ENCODE data around the gene MOB3A. TPM values are rescaled to one million over a fixed set of nuclear protein-coding genes. Genes with fewer than 3 reads are reported as not detected.

MOB3A gene
- total and polyA plus RNA-seq, 2 of the 13 experiments (the other 11 are each of a cell fraction or from before 2014, with no cell fraction given): 3.5 to 17.8 TPM

DNA sequence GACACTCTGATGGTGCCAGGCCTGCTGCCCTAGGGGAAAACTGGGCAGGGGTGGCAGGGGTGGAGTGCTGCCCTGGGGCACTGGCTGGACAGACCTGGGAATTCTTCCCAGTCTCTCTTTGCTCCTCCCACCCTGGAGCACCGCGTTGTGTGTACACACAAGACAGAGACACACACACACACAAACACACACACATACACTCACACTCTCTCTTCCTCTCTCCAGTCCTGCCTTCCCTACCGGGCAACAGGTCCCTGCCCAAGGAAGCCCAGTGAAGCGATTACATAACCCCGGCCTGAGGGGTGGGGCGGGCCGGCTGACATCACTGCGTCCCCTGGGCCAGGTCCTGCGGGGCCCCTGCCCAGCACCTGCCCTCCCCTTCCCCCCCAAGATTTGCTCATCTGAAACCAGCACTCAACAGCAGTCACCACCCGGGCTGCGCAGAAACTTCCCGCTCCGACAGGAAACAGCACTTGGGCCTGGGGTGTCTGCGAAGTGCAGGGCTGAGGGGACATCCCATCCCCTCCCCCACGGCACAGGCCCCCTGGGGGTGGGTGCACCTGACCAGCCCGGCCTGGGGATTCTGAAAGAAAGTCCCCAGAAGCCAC lies 46.3 kb downstream of the MOB3A start (continued):
- TF ChIP-seq, protein P1, sequence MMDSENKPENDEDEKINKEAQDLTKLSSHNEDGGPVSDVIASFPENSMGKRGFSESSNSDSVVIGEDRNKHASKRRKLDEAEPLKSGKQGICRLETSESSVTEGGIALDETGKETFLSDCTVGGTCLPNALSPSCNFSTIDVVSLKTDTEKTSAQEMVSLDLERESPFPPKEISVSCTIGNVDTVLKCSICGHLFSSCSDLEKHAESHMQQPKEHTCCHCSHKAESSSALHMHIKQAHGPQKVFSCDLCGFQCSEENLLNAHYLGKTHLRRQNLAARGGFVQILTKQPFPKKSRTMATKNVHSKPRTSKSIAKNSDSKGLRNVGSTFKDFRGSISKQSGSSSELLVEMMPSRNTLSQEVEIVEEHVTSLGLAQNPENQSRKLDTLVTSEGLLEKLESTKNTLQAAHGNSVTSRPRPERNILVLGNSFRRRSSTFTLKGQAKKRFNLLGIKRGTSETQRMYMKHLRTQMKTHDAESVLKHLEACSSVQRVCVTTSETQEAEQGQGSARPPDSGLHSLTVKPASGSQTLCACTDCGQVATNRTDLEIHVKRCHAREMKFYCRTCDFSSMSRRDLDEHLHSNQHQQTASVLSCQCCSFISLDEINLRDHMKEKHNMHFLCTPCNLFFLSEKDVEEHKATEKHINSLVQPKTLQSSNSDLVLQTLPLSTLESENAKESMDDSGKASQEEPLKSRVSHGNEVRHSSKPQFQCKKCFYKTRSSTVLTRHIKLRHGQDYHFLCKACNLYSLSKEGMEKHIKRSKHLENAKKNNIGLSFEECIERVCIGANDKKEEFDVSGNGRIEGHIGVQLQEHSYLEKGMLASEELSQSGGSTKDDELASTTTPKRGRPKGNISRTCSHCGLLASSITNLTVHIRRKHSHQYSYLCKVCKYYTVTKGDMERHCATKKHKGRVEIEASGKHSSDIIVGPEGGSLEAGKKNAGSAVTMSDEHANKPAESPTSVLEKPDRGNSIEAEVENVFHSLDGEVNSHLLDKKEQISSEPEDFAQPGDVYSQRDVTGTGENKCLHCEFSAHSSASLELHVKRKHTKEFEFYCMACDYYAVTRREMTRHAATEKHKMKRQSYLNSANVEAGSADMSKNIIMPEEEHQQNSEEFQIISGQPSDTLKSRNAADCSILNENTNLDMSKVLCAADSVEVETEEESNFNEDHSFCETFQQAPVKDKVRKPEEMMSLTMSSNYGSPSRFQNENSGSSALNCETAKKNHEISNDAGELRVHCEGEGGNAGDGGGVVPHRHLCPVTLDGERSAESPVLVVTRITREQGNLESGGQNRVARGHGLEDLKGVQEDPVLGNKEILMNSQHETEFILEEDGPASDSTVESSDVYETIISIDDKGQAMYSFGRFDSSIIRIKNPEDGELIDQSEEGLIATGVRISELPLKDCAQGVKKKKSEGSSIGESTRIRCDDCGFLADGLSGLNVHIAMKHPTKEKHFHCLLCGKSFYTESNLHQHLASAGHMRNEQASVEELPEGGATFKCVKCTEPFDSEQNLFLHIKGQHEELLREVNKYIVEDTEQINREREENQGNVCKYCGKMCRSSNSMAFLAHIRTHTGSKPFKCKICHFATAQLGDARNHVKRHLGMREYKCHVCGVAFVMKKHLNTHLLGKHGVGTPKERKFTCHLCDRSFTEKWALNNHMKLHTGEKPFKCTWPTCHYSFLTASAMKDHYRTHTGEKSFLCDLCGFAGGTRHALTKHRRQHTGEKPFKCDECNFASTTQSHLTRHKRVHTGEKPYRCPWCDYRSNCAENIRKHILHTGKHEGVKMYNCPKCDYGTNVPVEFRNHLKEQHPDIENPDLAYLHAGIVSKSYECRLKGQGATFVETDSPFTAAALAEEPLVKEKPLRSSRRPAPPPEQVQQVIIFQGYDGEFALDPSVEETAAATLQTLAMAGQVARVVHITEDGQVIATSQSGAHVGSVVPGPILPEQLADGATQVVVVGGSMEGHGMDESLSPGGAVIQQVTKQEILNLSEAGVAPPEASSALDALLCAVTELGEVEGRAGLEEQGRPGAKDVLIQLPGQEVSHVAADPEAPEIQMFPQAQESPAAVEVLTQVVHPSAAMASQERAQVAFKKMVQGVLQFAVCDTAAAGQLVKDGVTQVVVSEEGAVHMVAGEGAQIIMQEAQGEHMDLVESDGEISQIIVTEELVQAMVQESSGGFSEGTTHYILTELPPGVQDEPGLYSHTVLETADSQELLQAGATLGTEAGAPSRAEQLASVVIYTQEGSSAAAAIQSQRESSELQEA (CRISPR knock-in tag; IDR thresholded peaks at IDR 0.05; ENCODE audit: not compliant biosample characterization): no peak
- TF ChIP-seq SMARCE1 (IDR thresholded peaks at IDR 0.05; ENCODE audit: borderline replicate concordance): no peak
- no peak for TF ChIP-seq ZBTB1 (CRISPR knock-in tag; IDR thresholded peaks at IDR 0.05; ENCODE audit: borderline replicate concordance)
- no peak for TF ChIP-seq FOXM1 (CRISPR knock-in tag; IDR thresholded peaks at IDR 0.05)
- TF ChIP-seq ERF (CRISPR knock-in tag; IDR thresholded peaks at IDR 0.05): peak; percentile 17; the same call in 1 of the 2 replicates
- no peak for TF ChIP-seq ZNF660 (CRISPR knock-in tag; IDR thresholded peaks at IDR 0.05; ENCODE audit: borderline replicate concordance, low read depth)
- no peak for TF ChIP-seq EHMT2 (IDR thresholded peaks at IDR 0.05; ENCODE audit: borderline replicate concordance, low read depth, low read length)
- TF ChIP-seq ZNF839 (CRISPR knock-in tag; IDR thresholded peaks at IDR 0.05; ENCODE audit: borderline replicate concordance): no peak
- TF ChIP-seq SP2 (CRISPR knock-in tag; IDR thresholded peaks at IDR 0.05): no peak
- TF ChIP-seq, protein P2, sequence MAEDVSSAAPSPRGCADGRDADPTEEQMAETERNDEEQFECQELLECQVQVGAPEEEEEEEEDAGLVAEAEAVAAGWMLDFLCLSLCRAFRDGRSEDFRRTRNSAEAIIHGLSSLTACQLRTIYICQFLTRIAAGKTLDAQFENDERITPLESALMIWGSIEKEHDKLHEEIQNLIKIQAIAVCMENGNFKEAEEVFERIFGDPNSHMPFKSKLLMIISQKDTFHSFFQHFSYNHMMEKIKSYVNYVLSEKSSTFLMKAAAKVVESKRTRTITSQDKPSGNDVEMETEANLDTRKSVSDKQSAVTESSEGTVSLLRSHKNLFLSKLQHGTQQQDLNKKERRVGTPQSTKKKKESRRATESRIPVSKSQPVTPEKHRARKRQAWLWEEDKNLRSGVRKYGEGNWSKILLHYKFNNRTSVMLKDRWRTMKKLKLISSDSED (CRISPR knock-in tag; IDR thresholded peaks at IDR 0.05): no peak
- TF ChIP-seq, protein P3, sequence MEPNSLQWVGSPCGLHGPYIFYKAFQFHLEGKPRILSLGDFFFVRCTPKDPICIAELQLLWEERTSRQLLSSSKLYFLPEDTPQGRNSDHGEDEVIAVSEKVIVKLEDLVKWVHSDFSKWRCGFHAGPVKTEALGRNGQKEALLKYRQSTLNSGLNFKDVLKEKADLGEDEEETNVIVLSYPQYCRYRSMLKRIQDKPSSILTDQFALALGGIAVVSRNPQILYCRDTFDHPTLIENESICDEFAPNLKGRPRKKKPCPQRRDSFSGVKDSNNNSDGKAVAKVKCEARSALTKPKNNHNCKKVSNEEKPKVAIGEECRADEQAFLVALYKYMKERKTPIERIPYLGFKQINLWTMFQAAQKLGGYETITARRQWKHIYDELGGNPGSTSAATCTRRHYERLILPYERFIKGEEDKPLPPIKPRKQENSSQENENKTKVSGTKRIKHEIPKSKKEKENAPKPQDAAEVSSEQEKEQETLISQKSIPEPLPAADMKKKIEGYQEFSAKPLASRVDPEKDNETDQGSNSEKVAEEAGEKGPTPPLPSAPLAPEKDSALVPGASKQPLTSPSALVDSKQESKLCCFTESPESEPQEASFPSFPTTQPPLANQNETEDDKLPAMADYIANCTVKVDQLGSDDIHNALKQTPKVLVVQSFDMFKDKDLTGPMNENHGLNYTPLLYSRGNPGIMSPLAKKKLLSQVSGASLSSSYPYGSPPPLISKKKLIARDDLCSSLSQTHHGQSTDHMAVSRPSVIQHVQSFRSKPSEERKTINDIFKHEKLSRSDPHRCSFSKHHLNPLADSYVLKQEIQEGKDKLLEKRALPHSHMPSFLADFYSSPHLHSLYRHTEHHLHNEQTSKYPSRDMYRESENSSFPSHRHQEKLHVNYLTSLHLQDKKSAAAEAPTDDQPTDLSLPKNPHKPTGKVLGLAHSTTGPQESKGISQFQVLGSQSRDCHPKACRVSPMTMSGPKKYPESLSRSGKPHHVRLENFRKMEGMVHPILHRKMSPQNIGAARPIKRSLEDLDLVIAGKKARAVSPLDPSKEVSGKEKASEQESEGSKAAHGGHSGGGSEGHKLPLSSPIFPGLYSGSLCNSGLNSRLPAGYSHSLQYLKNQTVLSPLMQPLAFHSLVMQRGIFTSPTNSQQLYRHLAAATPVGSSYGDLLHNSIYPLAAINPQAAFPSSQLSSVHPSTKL (CRISPR knock-in tag; IDR thresholded peaks at IDR 0.05): peak; percentile 16; the same call in 1 of the 2 replicates

Data from HepG2 (cell line).